K562 (cell line): ENCODE measurements around the gene SIKE1. TPM values are rescaled to one million over a fixed set of nuclear protein-coding genes. Genes with fewer than 3 reads are reported as not detected.
A peak's percentile ranks its signal among the peaks of the same experiment; 100 is the strongest.

Experiments used
- RBFOX2 ChIP-seq: fragments of 200-400 bp; formaldehyde crosslinking; IDR thresholded peaks from 2 replicates; pipeline ENCODE4 v1.6.1; 2017; ENCODE audit warnings: low read depth, mild to moderate bottlenecking, low read length, moderate library complexity
- polyA plus RNA-seq, 8 experiments: library from polyadenylated mRNA; depleted of rRNA in 4 of 8; stranded (reverse) in 5 of 8; unstranded in 3 of 8; fragments of >200 nt; fragmentation: Nextera tagmentation in 2 of 8; fragmentation: Illumina TruSeq in 1 of 8; extraction: Ambion mirVana in 2 of 8; extraction: Trizol in 1 of 8; gene quantifications; 2 replicates each; pipeline versions ENCODE4 v1.2.1 to v1.2.3, GENCODE V29; 2011 to 2014; ENCODE audit warnings: inconsistent platforms in 1 of 8, missing spikeins in 1 of 8
- total RNA-seq, 7 experiments: library from RNA; depleted of rRNA in 6 of 7; stranded (reverse); fragments of >200 nt in 6 of 7; fragmentation: Illumina TruSeq in 2 of 7; extraction: Trizol in 2 of 7; gene quantifications; 2 replicates each; pipeline versions ENCODE4 v1.2.1 to v1.2.3, GENCODE V29; 2011 to 2021; ENCODE audit warnings: low replicate concordance in 1 of 7
- TF ChIP-seq, protein P1 (sequence below), 2 experiments: fragments of 450-650 bp in 1 of 2; sonication (generic) in 1 of 2; formaldehyde crosslinking in 1 of 2; IDR thresholded peaks; 2 replicates each; pipeline versions ENCODE4 v1.7.1 to v1.9.0; 2016 to 2022; ENCODE audit warnings: inconsistent platforms in 1 of 2, mild to moderate bottlenecking in 1 of 2, missing genetic modification reagents in 1 of 2

Gene SIKE1
- total and polyA plus RNA-seq, 9 of the 15 experiments (the other 6 are each of a cell fraction or from before 2014, with no cell fraction given), result 21.8 to 144 (median 76.3) TPM

- TF ChIP-seq, protein P1, sequence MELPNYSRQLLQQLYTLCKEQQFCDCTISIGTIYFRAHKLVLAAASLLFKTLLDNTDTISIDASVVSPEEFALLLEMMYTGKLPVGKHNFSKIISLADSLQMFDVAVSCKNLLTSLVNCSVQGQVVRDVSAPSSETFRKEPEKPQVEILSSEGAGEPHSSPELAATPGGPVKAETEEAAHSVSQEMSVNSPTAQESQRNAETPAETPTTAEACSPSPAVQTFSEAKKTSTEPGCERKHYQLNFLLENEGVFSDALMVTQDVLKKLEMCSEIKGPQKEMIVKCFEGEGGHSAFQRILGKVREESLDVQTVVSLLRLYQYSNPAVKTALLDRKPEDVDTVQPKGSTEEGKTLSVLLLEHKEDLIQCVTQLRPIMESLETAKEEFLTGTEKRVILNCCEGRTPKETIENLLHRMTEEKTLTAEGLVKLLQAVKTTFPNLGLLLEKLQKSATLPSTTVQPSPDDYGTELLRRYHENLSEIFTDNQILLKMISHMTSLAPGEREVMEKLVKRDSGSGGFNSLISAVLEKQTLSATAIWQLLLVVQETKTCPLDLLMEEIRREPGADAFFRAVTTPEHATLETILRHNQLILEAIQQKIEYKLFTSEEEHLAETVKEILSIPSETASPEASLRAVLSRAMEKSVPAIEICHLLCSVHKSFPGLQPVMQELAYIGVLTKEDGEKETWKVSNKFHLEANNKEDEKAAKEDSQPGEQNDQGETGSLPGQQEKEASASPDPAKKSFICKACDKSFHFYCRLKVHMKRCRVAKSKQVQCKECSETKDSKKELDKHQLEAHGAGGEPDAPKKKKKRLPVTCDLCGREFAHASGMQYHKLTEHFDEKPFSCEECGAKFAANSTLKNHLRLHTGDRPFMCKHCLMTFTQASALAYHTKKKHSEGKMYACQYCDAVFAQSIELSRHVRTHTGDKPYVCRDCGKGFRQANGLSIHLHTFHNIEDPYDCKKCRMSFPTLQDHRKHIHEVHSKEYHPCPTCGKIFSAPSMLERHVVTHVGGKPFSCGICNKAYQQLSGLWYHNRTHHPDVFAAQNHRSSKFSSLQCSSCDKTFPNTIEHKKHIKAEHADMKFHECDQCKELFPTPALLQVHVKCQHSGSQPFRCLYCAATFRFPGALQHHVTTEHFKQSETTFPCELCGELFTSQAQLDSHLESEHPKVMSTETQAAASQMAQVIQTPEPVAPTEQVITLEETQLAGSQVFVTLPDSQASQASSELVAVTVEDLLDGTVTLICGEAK (IDR thresholded peaks at IDR 0.05), result 0 out of 2 replicates have a peak, but pooled peaks have one; percentile 11
- TF ChIP-seq, protein P1 (CRISPR knock-in tag; IDR thresholded peaks at IDR 0.05), result no peak
- 0 out of 2 replicates have a peak, but pooled peaks have one; percentile 1 for TF ChIP-seq RBFOX2
- TF ChIP-seq, all 486 proteins: peak for 7
Observed at GRCh38 chr1:114756009-114756892, 24.2 kb downstream of the SIKE1 start (continued).
